ENCODE measurements around the gene GALNS.

Gene GALNS

DNA sequence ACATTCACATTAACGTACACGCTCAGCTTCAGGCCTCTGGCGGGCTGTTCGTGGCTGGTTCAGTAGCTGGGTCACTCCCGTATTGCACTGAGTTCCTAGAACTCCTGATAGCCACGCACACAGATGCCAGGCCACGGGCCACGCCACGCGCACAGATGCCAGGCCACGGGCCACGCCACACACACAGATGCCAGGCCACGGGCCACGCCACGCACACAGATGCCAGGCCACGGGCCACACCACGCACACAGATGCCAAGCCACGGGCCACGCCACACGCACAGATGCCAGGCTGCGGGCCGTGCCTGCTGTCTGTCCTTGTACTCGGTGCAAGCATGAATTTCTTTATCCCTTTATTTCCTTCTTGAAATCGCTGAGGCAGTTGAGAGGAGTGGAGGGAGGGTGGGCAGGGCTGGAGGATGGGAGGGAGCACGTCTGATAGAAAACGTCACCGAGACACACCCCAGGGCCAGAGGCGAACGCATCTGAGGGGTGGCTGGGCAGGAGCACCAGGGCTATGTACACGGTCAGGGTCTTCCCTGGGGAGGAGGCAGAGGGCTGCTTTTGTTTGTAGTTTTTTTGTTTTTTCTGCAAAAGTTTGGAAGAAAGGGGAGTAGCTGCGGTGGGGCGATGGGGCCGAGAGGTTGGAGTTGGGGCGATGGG lies 18.3 kb upstream of the GALNS start:
- TF ChIP-seq ZNF274 (IDR thresholded peaks at IDR 0.05; ENCODE audit: low read depth, low read length): no peak
- no peak overlapping the region for H3K4me3 ChIP-seq (ENCODE audit: low read length)

GRCh38 chr16:88872650-88873331 lies 16.0 kb upstream of the GALNS start:
- H3K4me3 ChIP-seq (ENCODE audit: low read length): no peak overlapping the region
- TF ChIP-seq ZNF274 (IDR thresholded peaks at IDR 0.05; ENCODE audit: low read depth, low read length): no peak

DNA sequence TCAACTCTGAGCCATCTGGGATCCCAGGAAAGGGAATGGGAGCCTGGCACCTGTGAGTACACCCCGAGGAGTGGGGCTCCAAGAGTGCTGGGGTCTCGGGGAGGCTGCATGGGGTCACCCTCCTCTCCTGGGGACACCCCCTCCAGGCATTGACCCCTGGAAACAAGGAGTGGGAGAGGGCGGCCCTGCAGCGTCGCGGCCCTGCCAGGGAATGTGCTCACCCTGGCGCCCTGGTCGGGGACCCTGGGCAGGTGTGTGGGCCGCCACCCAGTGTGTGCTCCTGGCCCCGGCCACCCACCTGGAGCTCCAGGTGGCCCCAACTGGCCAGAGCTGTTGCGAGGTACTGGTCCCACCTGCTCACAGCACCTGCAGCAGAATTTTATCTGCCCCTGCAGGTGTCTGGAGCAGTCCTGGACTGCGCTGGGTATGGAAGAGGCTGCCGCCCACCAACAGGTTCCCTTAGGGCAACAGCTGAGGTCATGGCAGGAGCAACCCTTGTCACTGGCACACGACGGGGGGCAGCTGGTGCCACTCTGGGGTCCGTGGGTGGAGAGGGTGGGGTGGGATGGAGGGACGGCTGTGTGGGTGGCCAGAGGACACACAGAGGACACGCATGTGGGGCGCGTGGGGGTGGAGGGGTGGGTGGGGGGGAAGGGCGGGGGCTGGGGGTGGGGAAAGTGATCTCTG lies 15.1 kb upstream of the GALNS start:
- TF ChIP-seq ZNF274 (IDR thresholded peaks at IDR 0.05; ENCODE audit: low read depth, low read length): no peak
- H3K4me3 ChIP-seq (ENCODE audit: low read length): no peak overlapping the region

- TF ChIP-seq ZNF274 (IDR thresholded peaks at IDR 0.05; ENCODE audit: low read depth, low read length): no peak
- no peak overlapping the region for H3K4me3 ChIP-seq (ENCODE audit: low read length)
Observed at GRCh38 chr16:88871349-88871702, 14.6 kb upstream of the GALNS start.

DNA sequence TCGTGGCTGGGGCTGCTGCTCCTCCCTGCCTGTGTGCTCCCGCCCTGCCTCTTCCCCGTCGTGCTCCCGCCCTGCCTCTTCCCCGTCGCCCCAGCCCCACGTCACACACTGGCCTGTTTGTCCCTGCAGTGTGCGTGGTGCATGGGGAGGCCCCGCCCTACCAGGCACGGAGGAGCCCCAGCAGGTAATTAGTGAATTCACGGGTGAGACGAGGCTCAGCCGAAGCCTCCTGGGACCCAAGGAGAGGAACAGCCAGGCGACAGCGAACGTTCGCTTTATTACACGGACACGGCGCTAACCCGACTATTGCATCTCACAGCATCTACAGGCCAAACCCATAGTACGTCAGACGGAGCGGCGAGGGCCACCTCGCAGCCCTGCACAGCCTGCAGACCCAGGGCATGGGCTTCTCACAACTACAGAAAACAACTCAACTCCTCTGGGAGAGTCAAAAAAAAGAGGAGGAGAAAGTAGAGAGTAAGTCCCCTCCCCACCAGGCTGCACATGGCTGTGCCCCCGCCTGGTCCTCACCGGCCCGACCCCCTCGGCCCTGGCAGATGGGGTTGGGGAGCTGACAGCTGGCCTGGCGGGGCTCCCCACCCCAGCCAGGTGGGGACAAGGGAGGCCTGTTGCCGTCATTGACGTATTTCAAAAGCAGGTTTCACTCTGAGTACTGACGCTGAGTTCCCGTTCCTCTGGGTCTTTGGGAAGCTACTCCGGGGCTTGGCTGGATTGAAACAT lies 14.0 kb upstream of the GALNS start:
- H3K4me3 ChIP-seq (ENCODE audit: low read length): no peak overlapping the region
- no peak for TF ChIP-seq ZNF274 (IDR thresholded peaks at IDR 0.05; ENCODE audit: low read depth, low read length)

DNA sequence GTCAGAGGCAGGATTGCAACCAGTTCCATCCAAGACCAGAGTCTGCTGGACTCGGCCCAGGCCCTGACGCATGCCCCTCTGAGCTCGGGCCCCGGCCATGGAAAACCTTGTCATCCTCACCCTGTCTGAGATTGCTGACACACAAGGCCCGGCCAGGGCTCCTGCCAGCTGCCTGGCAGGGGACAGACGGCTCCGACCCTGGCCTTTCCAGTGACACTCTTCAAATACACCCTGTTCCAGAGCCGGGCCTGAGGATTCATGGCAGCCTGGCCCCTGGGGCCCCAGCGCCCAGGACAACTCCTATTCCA lies 12.9 kb upstream of the GALNS start:
- TF ChIP-seq ZNF274 (IDR thresholded peaks at IDR 0.05; ENCODE audit: low read depth, low read length): no peak
- H3K4me3 ChIP-seq (ENCODE audit: low read length): no peak overlapping the region

DNA sequence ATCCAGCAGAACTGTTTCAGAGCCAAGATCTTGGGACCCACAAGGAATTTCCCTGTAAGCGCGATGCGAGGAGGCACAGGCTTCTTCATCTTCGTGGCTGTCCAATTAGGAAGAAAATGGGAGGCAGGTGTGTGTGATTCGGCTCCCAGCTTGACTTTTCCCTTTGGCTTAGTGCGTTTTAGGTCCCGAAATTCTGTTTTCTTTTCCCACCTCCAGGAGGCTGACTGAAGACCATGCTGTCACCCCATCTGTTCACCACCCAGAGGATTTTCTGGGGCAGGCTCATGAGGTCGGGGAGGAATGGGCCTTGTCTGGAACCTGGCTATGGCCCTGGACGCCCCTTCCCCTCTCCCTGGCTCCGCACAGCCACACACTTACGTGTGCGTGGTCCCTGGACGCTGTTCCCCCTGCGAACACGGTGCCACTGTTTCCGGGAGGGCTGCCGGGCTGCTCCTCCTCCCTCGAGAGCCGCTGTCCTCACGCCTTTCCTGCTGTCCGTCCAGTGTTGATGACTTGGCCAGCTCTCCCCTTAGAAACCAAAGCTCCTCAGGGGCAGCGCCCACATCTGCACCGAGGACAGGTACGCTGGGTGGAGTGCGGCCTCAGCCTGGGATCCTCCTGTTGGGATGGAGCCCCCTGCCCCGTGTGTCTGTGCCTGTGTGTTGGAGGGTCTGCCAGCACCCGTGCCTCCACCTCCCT lies 12.4 kb upstream of the GALNS start:
- H3K4me3 ChIP-seq (ENCODE audit: low read length): no peak overlapping the region
- no peak for TF ChIP-seq ZNF274 (IDR thresholded peaks at IDR 0.05; ENCODE audit: low read depth, low read length)

DNA sequence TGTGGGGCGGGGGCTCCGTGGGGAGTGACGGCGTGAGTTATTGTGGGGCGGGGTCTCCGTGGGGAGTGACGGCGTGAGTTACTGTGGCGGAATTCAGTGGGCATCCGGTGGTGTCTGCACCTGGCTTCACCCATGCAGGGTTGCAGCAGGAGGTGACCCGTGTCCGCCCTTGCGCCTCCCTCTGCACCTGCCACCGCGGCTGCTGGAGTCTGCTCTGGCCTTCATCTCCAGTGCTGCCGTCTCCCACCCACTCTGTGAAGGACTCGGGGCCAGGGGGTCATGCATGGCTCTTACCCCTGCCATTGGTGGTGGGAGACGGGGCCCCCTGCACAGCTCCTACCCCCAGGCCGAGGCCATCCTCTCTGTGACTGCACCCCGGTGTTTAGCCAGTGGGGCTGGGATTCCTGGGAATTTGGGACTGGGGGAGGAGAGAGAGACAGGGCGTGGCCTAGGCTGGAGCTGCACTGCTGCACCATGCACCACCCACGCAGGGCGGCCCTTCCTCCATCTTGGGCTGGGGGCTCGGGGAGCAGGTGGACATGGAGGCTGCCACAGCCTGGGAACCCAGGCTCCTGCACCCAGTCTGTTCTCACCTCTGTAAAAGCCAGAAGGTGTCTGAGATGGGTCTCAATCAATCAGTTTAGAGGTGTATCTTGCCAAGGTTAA lies 11.0 kb upstream of the GALNS start:
- TF ChIP-seq ZNF274 (IDR thresholded peaks at IDR 0.05; ENCODE audit: low read depth, low read length): no peak
- no peak overlapping the region for H3K4me3 ChIP-seq (ENCODE audit: low read length)

- no peak within 1 kb of the TSS for H3K4me3 ChIP-seq (ENCODE audit: low read length)
- TF ChIP-seq ZNF274 (IDR thresholded peaks at IDR 0.05; ENCODE audit: low read depth, low read length): no peak
Observed at GRCh38 chr16:88866151-88866920, 9.6 kb upstream of the GALNS start, which contains the start of gene PABPN1L. Gene PABPN1L, minus strand, starts transcription at chr16:88866660. Its CDS starts 54 bp downstream, at chr16:88866606.

DNA sequence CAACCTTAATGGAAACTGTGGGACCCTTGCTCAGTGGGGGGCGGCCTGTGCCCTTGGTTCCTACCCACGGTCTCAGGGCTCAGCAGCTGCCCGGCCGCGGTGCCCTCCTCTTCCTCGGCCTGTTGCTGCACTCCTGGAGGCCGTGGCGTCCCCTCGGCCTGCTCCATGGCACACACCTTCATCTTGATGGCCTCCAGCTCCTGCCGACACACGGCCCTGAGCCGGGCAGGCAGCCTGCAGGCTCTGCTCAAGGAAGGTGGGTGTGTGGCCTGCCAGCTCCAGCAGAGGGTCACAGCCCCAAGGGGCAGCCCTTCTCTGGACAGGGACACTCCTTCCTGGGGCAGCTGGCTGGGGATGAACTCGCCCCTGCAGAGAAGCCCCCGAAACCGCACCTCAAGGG lies 9.0 kb upstream of the GALNS start:
- TF ChIP-seq ZNF274 (IDR thresholded peaks at IDR 0.05; ENCODE audit: low read depth, low read length): no peak
- no peak overlapping the region for H3K4me3 ChIP-seq (ENCODE audit: low read length)

- H3K4me3 ChIP-seq (ENCODE audit: low read length): no peak overlapping the region
- no peak for TF ChIP-seq ZNF274 (IDR thresholded peaks at IDR 0.05; ENCODE audit: low read depth, low read length)
Observed at GRCh38 chr16:88865310-88865709, 8.6 kb upstream of the GALNS start.

- H3K4me3 ChIP-seq (ENCODE audit: low read length): no peak overlapping the region
- no peak for TF ChIP-seq ZNF274 (IDR thresholded peaks at IDR 0.05; ENCODE audit: low read depth, low read length)
Observed at GRCh38 chr16:88864521-88864920, 7.8 kb upstream of the GALNS start.

DNA sequence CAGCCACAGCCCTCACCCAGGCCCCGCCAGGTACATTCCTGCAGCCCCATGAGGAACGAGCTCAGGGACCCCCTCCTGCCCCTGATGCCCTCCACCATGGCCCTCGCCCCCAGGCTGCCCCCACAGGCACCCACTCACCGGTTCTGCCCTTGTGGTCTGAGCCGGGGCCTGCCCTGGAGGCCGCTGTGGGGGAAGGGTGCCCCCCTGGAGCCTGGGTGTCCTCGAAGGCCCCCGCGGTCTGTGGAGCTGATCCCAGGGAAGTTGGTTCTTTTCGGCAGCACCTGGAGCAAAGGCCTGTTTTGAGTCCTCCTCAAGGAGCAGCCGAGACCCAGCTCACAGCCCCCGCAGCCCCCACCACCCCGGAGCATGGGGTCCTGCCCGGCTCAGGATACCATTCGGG lies 7.4 kb upstream of the GALNS start:
- TF ChIP-seq ZNF274 (IDR thresholded peaks at IDR 0.05; ENCODE audit: low read depth, low read length): no peak

More for the DNA sequence above, 7.4 kb upstream of the GALNS start:
- H3K4me3 ChIP-seq (ENCODE audit: low read length): no peak overlapping the region

Data from GM08714 (cell line).